HepG2 (cell line): ENCODE measurements around the gene MYEOV. TPM values are rescaled to one million over a fixed set of nuclear protein-coding genes. Genes with fewer than 3 reads are reported as not detected.

Experiments used
- ATAC-seq: fragments of 200-7000 bp; cut with Tn5 transposase; 3 replicates; pipeline ENCODE4 v1.9.1; 2020; ENCODE audit warnings: mild to moderate bottlenecking, moderate library complexity
- BruUV-seq: library from RNA; stranded (reverse); fragments of 400-500 nt; replicated peaks from 2 replicates; lab custom pipeline; 2021; lab: Mats Ljungman, UMichigan
- CTCF ChIA-PET: fragments of 300-600 bp; formaldehyde crosslinking; extraction: SDS; loops from one replicate; lab custom pipeline; 2021; ENCODE audit warnings: low total read pairs, inconsistent platforms, low intra/inter-chr PET ratio; lab: Yijun Ruan, JAX
- POLR2A ChIA-PET: fragments of 350-600 bp; sonication (Branson Sonifier 250); formaldehyde crosslinking; loops from one replicate; lab custom pipeline; 2020; ENCODE audit warnings: antibody characterized with exemption, inconsistent platforms; lab: Yijun Ruan, JAX
- DNase-seq: peaks from one replicate; pipeline ENCODE4 v3.0.0-alpha.2; 2015; ENCODE audit warnings: low spot score
- FAIRE-seq: peaks from 3 replicates; lab custom pipeline; 2011; peaks lifted over from hg19 to GRCh38; lab: Jason Lieb, UNC
- H2AFZ ChIP-seq: one replicate; pipeline ENCODE4 v1.6.1; 2011; ENCODE audit warnings: low read length, inconsistent platforms
- H3K27ac ChIP-seq: fragments of 300-600 bp; 3 replicates; pipeline ENCODE4 v1.8.0; 2011; ENCODE audit warnings: mixed run types, mild to moderate bottlenecking, mixed read lengths, low read length, inconsistent platforms; ENCODE audit not compliant: insufficient read depth; ENCODE audit errors: extremely low read length
- H3K27me3 ChIP-seq, 2 experiments: fragments of 200-600 bp in 1 of 2; 2 replicates in 1 of 2; 3 replicates in 1 of 2; pipeline versions ENCODE4 v1.6.0 to v1.8.0; 2011; ENCODE audit warnings: low read length in 2 of 2, mild to moderate bottlenecking in 2 of 2, moderate library complexity in 2 of 2, inconsistent platforms in 1 of 2; ENCODE audit not compliant: insufficient read depth in 2 of 2, control insufficient read depth in 1 of 2
- H3K36me3 ChIP-seq, 2 experiments: fragments of 200-600 bp in 1 of 2; replicated peaks in 1 of 2; 2 replicates in 1 of 2; 3 replicates in 1 of 2; pipeline versions ENCODE4 v1.5.1 to v1.8.0; 2011; ENCODE audit warnings: low read length in 2 of 2, inconsistent platforms in 1 of 2; ENCODE audit not compliant: insufficient read depth in 2 of 2, control insufficient read depth in 1 of 2
- H3K4me1 ChIP-seq: 2 replicates; pipeline ENCODE4 v1.5.1; 2012; ENCODE audit warnings: low read length, inconsistent platforms; ENCODE audit not compliant: insufficient read depth
- H3K4me2 ChIP-seq: 2 replicates; pipeline ENCODE4 v1.6.0; 2011; ENCODE audit warnings: low read depth, low read length, inconsistent platforms
- H3K4me3 ChIP-seq, 3 experiments: fragments of 200-600 bp in 1 of 3; sonication (generic), shearing (Covaris generic) in 1 of 3; replicated peaks in 1 of 3; 2 replicates each; pipeline ENCODE4 v1.5.1; 2011 to 2016; ENCODE audit warnings: low read length in 3 of 3, inconsistent platforms in 2 of 3, low read depth in 2 of 3, mild to moderate bottlenecking in 2 of 3, control low read depth in 1 of 3, mixed read lengths in 1 of 3; ENCODE audit not compliant: insufficient read depth in 1 of 3
- H3K79me2 ChIP-seq: one replicate; pipeline ENCODE4 v1.6.1; 2011; ENCODE audit warnings: low read length, inconsistent platforms; ENCODE audit not compliant: insufficient read depth
- H3K9ac ChIP-seq: 2 replicates; pipeline ENCODE4 v1.6.0; 2011; ENCODE audit warnings: mild to moderate bottlenecking, low read depth, low read length, inconsistent platforms; ENCODE audit not compliant: insufficient read depth
- H3K9me3 ChIP-seq: 2 replicates; pipeline ENCODE4 v1.5.1; 2012; ENCODE audit warnings: mild to moderate bottlenecking, low read length
- H4K20me1 ChIP-seq: 2 replicates; pipeline ENCODE4 v1.6.0; 2011; ENCODE audit warnings: inconsistent platforms, mild to moderate bottlenecking, low read length, moderate library complexity; ENCODE audit not compliant: insufficient read depth
- CREB1 ChIP-seq, 2 experiments: fragments of 450-650 bp in 1 of 2; IDR thresholded peaks; 2 replicates each; pipeline ENCODE4 v1.6.1; 2016 to 2017; ENCODE audit warnings: control low read depth in 1 of 2, mild to moderate bottlenecking in 1 of 2, missing compliant biosample characterization in 1 of 2, missing genetic modification characterization in 1 of 2
- FOXM1 ChIP-seq: sonication (generic); formaldehyde crosslinking; IDR thresholded peaks from 2 replicates; pipeline ENCODE4 v1.5.0; 2020; ENCODE audit warnings: missing genetic modification reagents
- NFYB ChIP-seq: sonication (generic); formaldehyde crosslinking; IDR thresholded peaks from 2 replicates; pipeline ENCODE4 v1.4.0; 2020; ENCODE audit warnings: missing genetic modification reagents
- NONO ChIP-seq, 2 experiments: fragments of 450-650 bp in 1 of 2; sonication (generic) in 1 of 2; formaldehyde crosslinking in 1 of 2; IDR thresholded peaks in 1 of 2; conservative IDR thresholded peaks in 1 of 2; 2 replicates each; pipeline versions ENCODE4 v1.6.1 to v1.8.0; 2017 to 2022; ENCODE audit warnings: mild to moderate bottlenecking in 1 of 2, missing genetic modification reagents in 1 of 2, moderate library complexity in 1 of 2
- RBAK ChIP-seq: sonication (generic); formaldehyde crosslinking; IDR thresholded peaks from 2 replicates; pipeline ENCODE4 v1.5.1; 2020; ENCODE audit warnings: mild to moderate bottlenecking, missing genetic modification reagents
- RBM39 ChIP-seq: fragments of 200-400 bp; formaldehyde crosslinking; IDR thresholded peaks from one replicate; pipeline ENCODE4 v1.6.1; 2018; ENCODE audit warnings: antibody characterized with exemption, mild to moderate bottlenecking, low read depth, low read length; ENCODE audit not compliant: poor library complexity, severe bottlenecking
- SP140L ChIP-seq: sonication (generic); formaldehyde crosslinking; IDR thresholded peaks from 2 replicates; pipeline ENCODE4 v1.4.0; 2020; ENCODE audit warnings: missing genetic modification reagents, borderline replicate concordance
- ZBED4 ChIP-seq: sonication (generic); formaldehyde crosslinking; IDR thresholded peaks from 2 replicates; pipeline ENCODE4 v1.4.0; 2020; ENCODE audit warnings: missing genetic modification reagents, borderline replicate concordance
- ZNF205 ChIP-seq: IDR thresholded peaks from 2 replicates; pipeline ENCODE4 v1.6.1; 2018; ENCODE audit warnings: missing biosample characterization, missing genetic modification reagents
- ZNF260 ChIP-seq: sonication (generic); formaldehyde crosslinking; IDR thresholded peaks from 2 replicates; pipeline ENCODE4 v1.4.0; 2020; ENCODE audit warnings: missing genetic modification reagents, low read depth, mild to moderate bottlenecking, borderline replicate concordance
- ZNF513 ChIP-seq: sonication (generic); formaldehyde crosslinking; conservative IDR thresholded peaks from 2 replicates; pipeline ENCODE4 v1.5.0; 2020; ENCODE audit warnings: missing genetic modification reagents
- ZNF589 ChIP-seq: sonication (generic); formaldehyde crosslinking; conservative IDR thresholded peaks from 2 replicates; pipeline ENCODE4 v1.8.0; 2022; ENCODE audit warnings: mild to moderate bottlenecking, moderate library complexity, missing genetic modification reagents
- ZNF713 ChIP-seq: sonication (generic); formaldehyde crosslinking; IDR thresholded peaks from 2 replicates; pipeline ENCODE4 v1.4.0; 2020; ENCODE audit warnings: mild to moderate bottlenecking, missing genetic modification reagents
- WGBS: methylation state at CpG from one replicate; pipeline ENCODE4 v1.1.6; 2017; ENCODE audit warnings: low lambda C conversion rate; 5-methylcytosine and 5-hydroxymethylcytosine counted together
- in situ Hi-C: cut with HindIII; loops from 2 replicates; pipeline ENCODE4 v1.10.0; 2017; ENCODE audit warnings: low pct_unique_long_range_greater_than_20kb; ENCODE audit not compliant: extremely low pct_ligation_motif_present
- intact Hi-C: fragments of 100-400 bp; cut with micrococcal nuclease; formaldehyde crosslinking; loops from one replicate; pipeline ENCODE4 v1.10.0; 2022; ENCODE audit not compliant: unreplicated experiment
- polyA plus RNA-seq, 8 experiments: library from polyadenylated mRNA; depleted of rRNA in 3 of 8; stranded (reverse) in 7 of 8; unstranded in 1 of 8; fragments of >200 nt; fragmentation: Illumina TruSeq in 4 of 8; extraction: Trizol in 4 of 8; gene quantifications; 2 replicates each; pipeline versions ENCODE4 v1.2.1 to v1.2.3, GENCODE V29; 2011 to 2016; ENCODE audit warnings: low read depth in 4 of 8, missing spikeins in 1 of 8, mixed read lengths in 1 of 8; ENCODE audit not compliant: insufficient read depth in 1 of 8
- total RNA-seq, 5 experiments: library from RNA; depleted of rRNA; stranded (reverse); fragments of >200 nt; fragmentation: Illumina TruSeq; extraction: Trizol; gene quantifications; 2 replicates each; pipeline ENCODE4 v1.2.3, GENCODE V29; 2016; ENCODE audit warnings: low read depth in 1 of 5

MYEOV gene
- total and polyA plus RNA-seq, 2 of the 13 experiments (the other 11 are each of a cell fraction or from before 2014, with no cell fraction given) = 0.33 to 1.8 TPM

GRCh38 chr11:69328231-69328630 is 34.3 kb downstream of the MYEOV start:
- FAIRE-seq (no peak), ATAC-seq (no peak), DNase-seq (no peak)
- 46% methylated on average over 8 of the region's 8 CpGs for WGBS
- POLR2A ChIA-PET = no interaction called here
- Histone ChIP-seq H3K27ac (no peak overlapping the region), H3K36me3 (no peaks in the 10 kb centered on the region), H3K9ac (no peak overlapping the region), H3K4me1 (no peaks in the 10 kb centered on the region), H3K4me3 (no peak overlapping the region), H3K27me3 (peaks cover 0 to 14% of the 10 kb centered on the region in 2 experiments; a peak in 2 of 5 replicates), H4K20me1 (no peaks in the 10 kb centered on the region), H3K79me2 (no peaks in the 10 kb centered on the region), H3K4me2 (no peak overlapping the region), H2AFZ (no peak overlapping the region), H3K9me3 (no peaks in the 10 kb centered on the region)
- BruUV-seq = no TSS peak
- intact Hi-C loops = no loop called here
- in situ Hi-C loops = no loop called here
- CTCF ChIA-PET = no interaction called here
- TF ChIP-seq SP140L (CRISPR knock-in tag) (no peak), CREB1 (IDR thresholded peaks at IDR 0.05) (no peak), CREB1 (CRISPR knock-in tag; IDR thresholded peaks at IDR 0.05) (no peak), ZNF205 (CRISPR knock-in tag) (no peak), ZBED4 (no peak), RBAK (CRISPR knock-in tag) (no peak), NFYB (CRISPR knock-in tag) (no peak), RBM39 (no peak), ZNF713 (CRISPR knock-in tag) (no peak), ZNF513 (no peak), FOXM1 (CRISPR knock-in tag) (no peak), NONO (IDR thresholded peaks at IDR 0.05) (no peak), NONO (CRISPR knock-in tag; conservative IDR thresholded peaks at IDR 0.05) (no peak), ZNF589 (CRISPR knock-in tag) (no peak), ZNF260 (no peak)
- TF ChIP-seq, all 625 proteins: peak for 0
